Liver (tissue), 9 donors: Measurements from ENCODE around the gene IFIH1. TPM values are rescaled to one million over a fixed set of nuclear protein-coding genes. Genes with fewer than 3 reads are reported as not detected.

ENCODE experiments used
- DNase-seq: peaks from one replicate; pipeline ENCODE4 v3.0.0-alpha.2; 2017; ENCODE audit warnings: low spot score
- H3K27ac ChIP-seq, 2 donors: one replicate each; pipeline ENCODE4 v1.7.0; 2013; ENCODE audit warnings: inconsistent platforms in 2 of 2, low read length in 2 of 2, control low read depth in 1 of 2, low read depth in 1 of 2, mild to moderate bottlenecking in 1 of 2
- H3K27me3 ChIP-seq, 4 donors: one replicate each; pipeline versions ENCODE4 v1.6.1 to v1.7.0; 2013; ENCODE audit warnings: low read length in 3 of 4, inconsistent platforms in 1 of 4, mild to moderate bottlenecking in 1 of 4, moderate library complexity in 1 of 4; ENCODE audit not compliant: control insufficient read depth in 4 of 4, insufficient read depth in 4 of 4
- H3K36me3 ChIP-seq, 4 donors: one replicate each; pipeline versions ENCODE4 v1.6.1 to v1.7.0; 2013; ENCODE audit warnings: low read length in 3 of 4, mild to moderate bottlenecking in 3 of 4, low read depth in 1 of 4, moderate library complexity in 1 of 4; ENCODE audit not compliant: control insufficient read depth in 4 of 4, insufficient read depth in 3 of 4
- H3K4me1 ChIP-seq, 4 donors: one replicate each; pipeline versions ENCODE4 v1.6.1 to v1.7.0; 2013; ENCODE audit warnings: low read length in 3 of 4, mild to moderate bottlenecking in 3 of 4, moderate library complexity in 1 of 4; ENCODE audit not compliant: control insufficient read depth in 4 of 4, insufficient read depth in 4 of 4
- H3K4me3 ChIP-seq, 3 donors: one replicate each; pipeline versions ENCODE4 v1.6.1 to v1.7.0; 2013; ENCODE audit warnings: low read length in 3 of 3, control low read depth in 1 of 3, low read depth in 1 of 3, mild to moderate bottlenecking in 1 of 3
- H3K9ac ChIP-seq, 2 donors: one replicate each; pipeline ENCODE4 v1.7.0; 2013; ENCODE audit warnings: low read length in 2 of 2, mild to moderate bottlenecking in 2 of 2, moderate library complexity in 2 of 2, control low read depth in 1 of 2, low read depth in 1 of 2
- H3K9me3 ChIP-seq, 4 donors: one replicate each; pipeline versions ENCODE4 v1.6.1 to v1.7.0; 2013; ENCODE audit warnings: low read length in 3 of 4; ENCODE audit not compliant: control insufficient read depth in 4 of 4
- CTCF ChIP-seq: fragments of 150-350 bp; IDR thresholded peaks from 2 replicates; pipeline ENCODE4 v1.5.1; 2017; ENCODE audit warnings: improper control_type of control experiment, low read depth, low read length; ENCODE audit not compliant: missing input control
- EGR1 ChIP-seq, 2 donors: IDR thresholded peaks; 2 replicates each; pipeline ENCODE4 v1.6.1; 2016 to 2018; ENCODE audit warnings: antibody characterized with exemption in 2 of 2, low read depth in 2 of 2
- FOXA1 ChIP-seq: IDR thresholded peaks from 2 replicates; pipeline ENCODE4 v1.6.1; 2016; ENCODE audit warnings: antibody characterized with exemption
- FOXA2 ChIP-seq: IDR thresholded peaks from 2 replicates; pipeline ENCODE4 v1.6.1; 2016; ENCODE audit warnings: antibody characterized with exemption
- GABPA ChIP-seq, 2 donors: IDR thresholded peaks in 1 of 2; conservative IDR thresholded peaks in 1 of 2; 2 replicates each; pipeline ENCODE4 v1.6.1; 2016; ENCODE audit warnings: antibody characterized with exemption in 2 of 2, mild to moderate bottlenecking in 1 of 2, moderate library complexity in 1 of 2
- HNF4A ChIP-seq, 2 donors: conservative IDR thresholded peaks; 2 replicates each; pipeline ENCODE4 v1.6.1; 2016; ENCODE audit warnings: antibody characterized with exemption in 2 of 2, mild to moderate bottlenecking in 2 of 2
- HNF4G ChIP-seq: IDR thresholded peaks from 2 replicates; pipeline ENCODE4 v1.6.1; 2016; ENCODE audit warnings: antibody characterized with exemption
- JUND ChIP-seq, 2 donors: IDR thresholded peaks; 2 replicates each; pipeline ENCODE4 v1.6.1; 2016; ENCODE audit warnings: antibody characterized with exemption in 2 of 2
- NR2F2 ChIP-seq: IDR thresholded peaks from 2 replicates; pipeline ENCODE4 v1.6.1; 2016; ENCODE audit warnings: antibody characterized with exemption
- RAD21 ChIP-seq, 2 donors: IDR thresholded peaks; 2 replicates each; pipeline ENCODE4 v1.6.1; 2016; ENCODE audit warnings: antibody characterized with exemption in 2 of 2, mild to moderate bottlenecking in 2 of 2
- REST ChIP-seq: IDR thresholded peaks from 2 replicates; pipeline ENCODE4 v1.6.1; 2016; ENCODE audit warnings: antibody characterized with exemption, mild to moderate bottlenecking
- RXRA ChIP-seq, 2 donors: IDR thresholded peaks; 2 replicates each; pipeline ENCODE4 v1.6.1; 2017 to 2018; ENCODE audit warnings: antibody characterized with exemption in 2 of 2, mild to moderate bottlenecking in 1 of 2
- SP1 ChIP-seq: IDR thresholded peaks from 2 replicates; pipeline ENCODE4 v1.6.1; 2018; ENCODE audit warnings: antibody characterized with exemption, mild to moderate bottlenecking
- TAF1 ChIP-seq: conservative IDR thresholded peaks from 2 replicates; pipeline ENCODE4 v1.6.1; 2016; ENCODE audit warnings: antibody characterized with exemption, mild to moderate bottlenecking
- YY1 ChIP-seq: IDR thresholded peaks from 2 replicates; pipeline ENCODE4 v1.6.1; 2016; ENCODE audit warnings: antibody characterized with exemption, mild to moderate bottlenecking
- ZBTB33 ChIP-seq: IDR thresholded peaks from 2 replicates; pipeline ENCODE4 v1.6.1; 2016; ENCODE audit warnings: antibody characterized with exemption
- WGBS: extraction: QIAGEN DNeasy Blood & Tissue Kit; methylation state at CpG from one replicate; pipeline ENCODE4 v1.1.7; 2013; 5-methylcytosine and 5-hydroxymethylcytosine counted together
- polyA plus RNA-seq, 2 donors: library from polyadenylated mRNA; stranded (reverse) in 1 of 2; unstranded in 1 of 2; fragments of 200-250 nt in 1 of 2; fragments of >200 nt in 1 of 2; fragmentation: Nextera tagmentation in 1 of 2; extraction: Ambion mirVana in 1 of 2; gene quantifications; one replicate each; pipeline versions ENCODE4 v1.2.1 to v1.2.3, GENCODE V29; 2013 to 2015
- total RNA-seq, 2 donors: library from RNA; depleted of rRNA; stranded (reverse); fragments of >200 nt; gene quantifications; one replicate each; pipeline ENCODE4 v1.2.3, GENCODE V29; 2014
- TF ChIP-seq, protein P1 (sequence below): IDR thresholded peaks from 2 replicates; pipeline ENCODE4 v1.6.1; 2016; ENCODE audit warnings: antibody characterized with exemption
- TF ChIP-seq, protein P2 (sequence below): IDR thresholded peaks from 2 replicates; pipeline ENCODE4 v1.6.1; 2016; ENCODE audit warnings: antibody characterized with exemption
- donor health status: healthy.
- donor health status: healthy.
- donor health status: healthy.
- donor health status: healthy.
- donor health status: healthy.

The IFIH1 gene
- total and polyA plus RNA-seq, 4 donors: 5.5 to 13.2 (median 7.9) TPM

GRCh38 chr2:162258686-162259085, 59.8 kb downstream of the IFIH1 start:
- Histone ChIP-seq H3K9me3 (no peaks in the 10 kb centered on the region), H3K4me3 (no peak overlapping the region), H3K36me3 (no peaks in the 10 kb centered on the region), H3K27ac (no peak overlapping the region), H3K9ac (no peak overlapping the region), H3K27me3 (no peaks in the 10 kb centered on the region), H3K4me1 (peaks cover 0 to 3% (median 0%) of the 10 kb centered on the region in 4 donors)
- no peak for DNase-seq
- 85% methylated on average over 2 of the region's 2 CpGs for WGBS
- no peak for TF ChIP-seq REST
- TF ChIP-seq RAD21 (IDR thresholded peaks at IDR 0.05): no peak
- TF ChIP-seq JUND (IDR thresholded peaks at IDR 0.05): no peak
- TF ChIP-seq FOXA2: no peak
- no peak for TF ChIP-seq TAF1
- TF ChIP-seq RXRA (IDR thresholded peaks at IDR 0.05): no peak
- no peak for TF ChIP-seq CTCF
- no peak for TF ChIP-seq FOXA1
- TF ChIP-seq, protein P1, sequence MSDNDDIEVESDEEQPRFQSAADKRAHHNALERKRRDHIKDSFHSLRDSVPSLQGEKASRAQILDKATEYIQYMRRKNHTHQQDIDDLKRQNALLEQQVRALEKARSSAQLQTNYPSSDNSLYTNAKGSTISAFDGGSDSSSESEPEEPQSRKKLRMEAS: no peak

GRCh38 chr2:162258169-162258568, 60.3 kb downstream of the IFIH1 start:
- TF ChIP-seq REST (no peak), HNF4G (no peak), EGR1 (IDR thresholded peaks at IDR 0.05; ENCODE audit: low read depth in 2 of 2) (no peak), JUND (IDR thresholded peaks at IDR 0.05) (no peak), ZBTB33 (no peak), RXRA (IDR thresholded peaks at IDR 0.05) (no peak), HNF4A (conservative IDR thresholded peaks at IDR 0.05) (no peak), CTCF (no peak), TAF1 (no peak), FOXA1 (no peak), FOXA2 (no peak), RAD21 (IDR thresholded peaks at IDR 0.05) (no peak), NR2F2 (no peak), GABPA (IDR thresholded peaks at IDR 0.05 in 1 of 2, conservative IDR thresholded peaks at IDR 0.05 in 1 of 2) (no peak), SP1 (no peak), YY1 (no peak)
- TF ChIP-seq, protein P2, sequence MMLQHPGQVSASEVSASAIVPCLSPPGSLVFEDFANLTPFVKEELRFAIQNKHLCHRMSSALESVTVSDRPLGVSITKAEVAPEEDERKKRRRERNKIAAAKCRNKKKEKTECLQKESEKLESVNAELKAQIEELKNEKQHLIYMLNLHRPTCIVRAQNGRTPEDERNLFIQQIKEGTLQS: no peak
- TF ChIP-seq, protein P1: no peak

More at GRCh38 chr2:162258169-162258568, 60.3 kb downstream of the IFIH1 start:
- DNase-seq: no peak
- Histone ChIP-seq H3K4me1 (peaks cover 0 to 3% (median 0%) of the 10 kb centered on the region in 4 donors), H3K27me3 (no peaks in the 10 kb centered on the region), H3K9ac (no peak overlapping the region), H3K4me3 (no peak overlapping the region), H3K36me3 (no peaks in the 10 kb centered on the region), H3K9me3 (no peaks in the 10 kb centered on the region), H3K27ac (no peak overlapping the region)
- WGBS: 92% methylated on average over 4 of the region's 4 CpGs
